ENCODE data around the gene KCNG3.

The KCNG3 gene

GRCh38 chr2:42494355-42495233 lies 812 bp upstream of the KCNG3 start:
- Histone ChIP-seq H3K36me3 (ENCODE audit: insufficient read depth, low read length) (no peaks in the 10 kb centered on the region), H3K27ac (no peak overlapping the region), H3K9ac (ENCODE audit: insufficient read length) (peak overlapping the region; percentile 77), H3K9me3 (ENCODE audit: low read depth, low read length) (no peaks in the 10 kb centered on the region), H3K4me3 (peak overlapping the region; percentile 95)
- TF ChIP-seq POLR2AphosphoS5 (IDR thresholded peaks at IDR 0.05; ENCODE audit: borderline replicate concordance, low read depth, low read length) (no peak), EZH2 (IDR thresholded peaks at IDR 0.05) (no peak), FOXP2 (optimal IDR thresholded peaks at IDR 0.05; ENCODE audit: control extremely low read depth, extremely low read length, insufficient read depth) (no peak)
- peak; percentile 63 for DNase-seq (ENCODE audit: low read depth, low spot score)

GRCh38 chr2:42492691-42493467 lies 903 bp downstream of the KCNG3 start:
- TF ChIP-seq POLR2AphosphoS5 (IDR thresholded peaks at IDR 0.05; ENCODE audit: borderline replicate concordance, low read depth, low read length) (no peak), EZH2 (IDR thresholded peaks at IDR 0.05) (no peak), FOXP2 (optimal IDR thresholded peaks at IDR 0.05; ENCODE audit: control extremely low read depth, extremely low read length, insufficient read depth) (no peak)
- H3K36me3 ChIP-seq (ENCODE audit: insufficient read depth, low read length), result no peaks in the 10 kb centered on the region
- DNase-seq (ENCODE audit: low read depth, low spot score), result no peak
- peak overlapping the region; percentile 74 for H3K9ac ChIP-seq (ENCODE audit: insufficient read length)
- H3K4me3 ChIP-seq, result peak overlapping the region; percentile 95
- no peak overlapping the region for H3K27ac ChIP-seq
- H3K9me3 ChIP-seq (ENCODE audit: low read depth, low read length), result no peaks in the 10 kb centered on the region

GRCh38 chr2:42488297-42488696 lies 5.5 kb downstream of the KCNG3 start:
- H3K9me3 ChIP-seq (ENCODE audit: low read depth, low read length), result no peaks in the 10 kb centered on the region
- H3K36me3 ChIP-seq (ENCODE audit: insufficient read depth, low read length), result no peaks in the 10 kb centered on the region
- no peak overlapping the region for H3K27ac ChIP-seq
- H3K4me3 ChIP-seq, result no peak overlapping the region
- TF ChIP-seq POLR2AphosphoS5 (IDR thresholded peaks at IDR 0.05; ENCODE audit: borderline replicate concordance, low read depth, low read length) (no peak), FOXP2 (optimal IDR thresholded peaks at IDR 0.05; ENCODE audit: control extremely low read depth, extremely low read length, insufficient read depth) (no peak), EZH2 (IDR thresholded peaks at IDR 0.05) (no peak)
- DNase-seq (ENCODE audit: low read depth, low spot score), result no peak
- H3K9ac ChIP-seq (ENCODE audit: insufficient read length), result no peak overlapping the region

GRCh38 chr2:42486145-42486906 lies 7.5 kb downstream of the KCNG3 start:
- Histone ChIP-seq H3K36me3 (ENCODE audit: insufficient read depth, low read length) (no peaks in the 10 kb centered on the region), H3K9me3 (ENCODE audit: low read depth, low read length) (no peaks in the 10 kb centered on the region), H3K9ac (ENCODE audit: insufficient read length) (no peak overlapping the region), H3K4me3 (no peak overlapping the region), H3K27ac (no peak overlapping the region)
- DNase-seq (ENCODE audit: low read depth, low spot score), result no peak
- TF ChIP-seq POLR2AphosphoS5 (IDR thresholded peaks at IDR 0.05; ENCODE audit: borderline replicate concordance, low read depth, low read length), result no peak
- no peak for TF ChIP-seq FOXP2 (optimal IDR thresholded peaks at IDR 0.05; ENCODE audit: control extremely low read depth, extremely low read length, insufficient read depth)
- TF ChIP-seq EZH2 (IDR thresholded peaks at IDR 0.05), result no peak

- no peak overlapping the region for H3K9ac ChIP-seq (ENCODE audit: insufficient read length)
- no peak for DNase-seq (ENCODE audit: low read depth, low spot score)
- no peak overlapping the region for H3K27ac ChIP-seq
- TF ChIP-seq EZH2 (IDR thresholded peaks at IDR 0.05), result no peak
- no peak for TF ChIP-seq POLR2AphosphoS5 (IDR thresholded peaks at IDR 0.05; ENCODE audit: borderline replicate concordance, low read depth, low read length)
- no peaks in the 10 kb centered on the region for H3K36me3 ChIP-seq (ENCODE audit: insufficient read depth, low read length)
- H3K9me3 ChIP-seq (ENCODE audit: low read depth, low read length), result no peaks in the 10 kb centered on the region
- H3K4me3 ChIP-seq, result no peak overlapping the region
These were observed 13.4 kb downstream of the KCNG3 start for GRCh38 chr2:42480402-42480801.

- no peak for DNase-seq (ENCODE audit: low read depth, low spot score)
- Histone ChIP-seq H3K4me3 (no peak overlapping the region), H3K27ac (no peak overlapping the region), H3K36me3 (ENCODE audit: insufficient read depth, low read length) (no peaks in the 10 kb centered on the region), H3K9ac (ENCODE audit: insufficient read length) (no peak overlapping the region), H3K9me3 (ENCODE audit: low read depth, low read length) (no peaks in the 10 kb centered on the region)
- TF ChIP-seq POLR2AphosphoS5 (IDR thresholded peaks at IDR 0.05; ENCODE audit: borderline replicate concordance, low read depth, low read length) (no peak), FOXP2 (optimal IDR thresholded peaks at IDR 0.05; ENCODE audit: control extremely low read depth, extremely low read length, insufficient read depth) (no peak), EZH2 (IDR thresholded peaks at IDR 0.05) (no peak)
These were observed 18.9 kb downstream of the KCNG3 start for GRCh38 chr2:42474765-42475454.

GRCh38 chr2:42470706-42471105 lies 23.1 kb downstream of the KCNG3 start:
- TF ChIP-seq FOXP2 (optimal IDR thresholded peaks at IDR 0.05; ENCODE audit: control extremely low read depth, extremely low read length, insufficient read depth), result no peak
- TF ChIP-seq POLR2AphosphoS5 (IDR thresholded peaks at IDR 0.05; ENCODE audit: borderline replicate concordance, low read depth, low read length), result no peak
- no peak for TF ChIP-seq EZH2 (IDR thresholded peaks at IDR 0.05)
- Histone ChIP-seq H3K9ac (ENCODE audit: insufficient read length) (no peak overlapping the region), H3K36me3 (ENCODE audit: insufficient read depth, low read length) (no peaks in the 10 kb centered on the region), H3K4me3 (no peak overlapping the region), H3K27ac (no peak overlapping the region), H3K9me3 (ENCODE audit: low read depth, low read length) (no peaks in the 10 kb centered on the region)
- no peak for DNase-seq (ENCODE audit: low read depth, low spot score)

Data from SK-N-MC (cell line).